H1 (cell line): ENCODE data around the gene HORMAD2.

Source experiments
- RAD21 ChIP-seq, 2 experiments: IDR thresholded peaks in 1 of 2; conservative IDR thresholded peaks in 1 of 2; 2 replicates each; pipeline ENCODE4 v1.6.1; 2011; ENCODE audit warnings: low read depth in 2 of 2, low read length in 2 of 2, improper control_type of control experiment in 1 of 2, inconsistent platforms in 1 of 2, mild to moderate bottlenecking in 1 of 2, moderate library complexity in 1 of 2
- SP1 ChIP-seq: IDR thresholded peaks from 2 replicates; pipeline ENCODE4 v1.6.1; 2011; ENCODE audit warnings: low read depth, low read length

- TF ChIP-seq SP1 (no peak), RAD21 (IDR thresholded peaks at IDR 0.05 in 1 of 2, conservative IDR thresholded peaks at IDR 0.05 in 1 of 2; ENCODE audit: low read depth in 2 of 2, low read length in 2 of 2) (no peak)
Measured at GRCh38 chr22:30064172-30064571, 16.1 kb upstream of the HORMAD2 start.
